ENCODE data around the gene ABCG2. TPM values are rescaled to one million over a fixed set of nuclear protein-coding genes. Genes with fewer than 3 reads are reported as not detected.

The ABCG2 gene
- total and polyA plus RNA-seq, 2 of the 8 experiments (the other 6 are each of a cell fraction or from before 2014, with no cell fraction given) = 2.4 to 4.6 TPM

GRCh38 chr4:88060431-88060830, 98.0 kb downstream of the ABCG2 start:
- POLR2A ChIA-PET (ENCODE audit: partially characterized antibody) = no interaction called here
- peaks cover 2 to 68% (median 20%) of the 10 kb centered on the region in 4 experiments; a peak in 6 of 8 replicates for H3K36me3 ChIP-seq (ENCODE audit: control insufficient read depth in 2 of 4, insufficient read depth in 4 of 4, low read length in 3 of 4)
- H3K9me3 ChIP-seq (ENCODE audit: insufficient read depth in 2 of 2, low read depth in 1 of 2, low read length in 1 of 2) = no peaks in the 10 kb centered on the region
- no peaks in the 10 kb centered on the region for H3K27me3 ChIP-seq (replicated peaks in 1 of 4; ENCODE audit: control insufficient read depth in 3 of 4, extremely low read depth in 1 of 4, insufficient read depth in 3 of 4, low read length in 3 of 4)
- no peak overlapping the region for H2BK120ac ChIP-seq (replicated peaks; ENCODE audit: low read depth, low read length)
- no peaks in the 10 kb centered on the region for H3K79me2 ChIP-seq (ENCODE audit: control insufficient read depth in 1 of 2, insufficient read depth in 2 of 2, low read length in 2 of 2)
- no peak overlapping the region for H4K91ac ChIP-seq (replicated peaks; ENCODE audit: insufficient read length, low read length)
- no peak overlapping the region for H2AK5ac ChIP-seq (ENCODE audit: low read depth, low read length)
- no peak overlapping the region for H3K23ac ChIP-seq (ENCODE audit: insufficient read length)
- no peak overlapping the region for H3K4me3 ChIP-seq (ENCODE audit: extremely low read depth in 1 of 4, insufficient read depth in 2 of 4, low read depth in 3 of 4, low read length in 4 of 4)
- H2BK15ac ChIP-seq (ENCODE audit: low read length) = no peak overlapping the region
- FAIRE-seq (no peak), DNase-seq (ENCODE audit: low read depth in 1 of 2, low spot score in 2 of 2) (no peak)
- H2BK20ac ChIP-seq (ENCODE audit: low read length) = no peak overlapping the region
- H3K56ac ChIP-seq (replicated peaks; ENCODE audit: insufficient read length, low read depth, low read length) = no peak overlapping the region
- TF ChIP-seq CBX5 (IDR thresholded peaks at IDR 0.05; ENCODE audit: low read depth, low read length) = no peak
- no peak for TF ChIP-seq TAF7 (optimal IDR thresholded peaks at IDR 0.05; ENCODE audit: borderline replicate concordance, low read depth, low read length)
- TF ChIP-seq POLR2AphosphoS5 (IDR thresholded peaks at IDR 0.05; ENCODE audit: low read depth, low read length) = no peak
- no peak for TF ChIP-seq ATF2 (IDR thresholded peaks at IDR 0.05; ENCODE audit: low read length)
- TF ChIP-seq GABPA (IDR thresholded peaks at IDR 0.05; ENCODE audit: borderline replicate concordance, insufficient read depth, low read length) = no peak
- TF ChIP-seq CTCF (IDR thresholded peaks at IDR 0.05; ENCODE audit: control extremely low read depth in 1 of 3, insufficient read depth in 1 of 3, low read depth in 1 of 3, low read length in 3 of 3) = no peak
- TF ChIP-seq POU5F1 (IDR thresholded peaks at IDR 0.05; ENCODE audit: low read depth, low read length) = no peak
- TF ChIP-seq JUN (IDR thresholded peaks at IDR 0.05; ENCODE audit: low read depth, low read length) = no peak
- TF ChIP-seq ASH2L (IDR thresholded peaks at IDR 0.05; ENCODE audit: low read length) = no peak
- no peak overlapping the region for H4K8ac ChIP-seq (ENCODE audit: extremely low read depth, insufficient read depth, low read length)
- H2BK5ac ChIP-seq (ENCODE audit: low read depth, low read length) = no peak overlapping the region
- no peak overlapping the region for H4K5ac ChIP-seq (ENCODE audit: insufficient read length, low read depth, low read length)
- no peak overlapping the region for H3K18ac ChIP-seq (ENCODE audit: extremely low read depth, low read length)
- no peak overlapping the region for H2AFZ ChIP-seq (ENCODE audit: low read length)
- H3K4me1 ChIP-seq (replicated peaks in 1 of 4; ENCODE audit: control insufficient read depth in 3 of 4, insufficient read depth in 4 of 4, low read length in 3 of 4) = no peaks in the 10 kb centered on the region
- CTCF ChIA-PET (ENCODE audit: partially characterized antibody) = interaction anchor here (4.0 kb wide), 1 partner anchor 151 kb away, joined by 17 read pairs; no protein-coding TSS in a partner anchor
- no peak overlapping the region for H3K9ac ChIP-seq (replicated peaks in 1 of 4; ENCODE audit: extremely low read depth in 1 of 4, low read depth in 3 of 4, low read length in 3 of 4)
- 89% methylated on average over 2 of the region's 2 CpGs; no CpG with 5 or more reads in 1 of the 2 experiments for WGBS, 2 experiments (ENCODE audit: extremely low coverage in 1 of 2, insufficient coverage in 1 of 2, insufficient read length in 1 of 2, insufficient replicate concordance in 2 of 2, low coverage in 1 of 2, low lambda C conversion rate in 2 of 2, missing lambda C conversion rate in 1 of 2)
- H3K27ac ChIP-seq (ENCODE audit: low read depth, low read length) = no peak overlapping the region
- H3K4ac ChIP-seq (replicated peaks; ENCODE audit: insufficient read length, low read depth, low read length) = no peak overlapping the region
- no peak overlapping the region for H2BK12ac ChIP-seq (ENCODE audit: low read depth, low read length)
- H3K23me2 ChIP-seq (ENCODE audit: low read depth, low read length) = no peaks in the 10 kb centered on the region
- no peak overlapping the region for H3K14ac ChIP-seq (ENCODE audit: insufficient read length)
- H3K79me1 ChIP-seq (ENCODE audit: low read depth, low read length) = no peaks in the 10 kb centered on the region
- H3K4me2 ChIP-seq (ENCODE audit: insufficient read depth in 1 of 2, low read depth in 2 of 2, low read length in 2 of 2) = no peak overlapping the region
- H4K20me1 ChIP-seq (replicated peaks in 1 of 2; ENCODE audit: control insufficient read depth in 1 of 2, insufficient read depth in 2 of 2, low read length in 2 of 2) = no peaks in the 10 kb centered on the region
